Glomerular visceral epithelial cell (primary cell): ENCODE results near the gene PLSCR5.

ENCODE experiments used
- DNase-seq: peaks from one replicate; pipeline ENCODE4 v3.0.0-alpha.2; 2016; ENCODE audit errors: extremely low spot score

Gene PLSCR5

DNA sequence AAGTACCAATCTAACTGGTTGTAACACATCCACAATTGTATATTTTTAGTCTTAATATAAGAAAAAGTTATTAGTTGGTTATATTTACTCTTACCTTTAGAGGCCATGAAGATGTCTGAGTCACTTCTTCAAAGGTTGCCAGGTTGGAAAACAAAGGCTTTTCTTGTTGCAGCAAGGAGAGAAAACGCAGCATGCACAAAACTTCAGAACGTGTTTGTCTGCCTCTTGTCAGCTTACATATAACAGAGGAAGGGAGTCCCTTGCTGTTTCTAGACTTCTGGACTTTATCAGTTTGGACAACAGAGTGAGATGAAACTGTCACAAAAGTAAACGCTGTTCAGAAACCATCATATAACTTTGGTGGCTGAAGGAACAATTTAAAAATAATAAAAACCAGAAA is at the start of gene PLSCR5:
PLSCR5 (minus strand) TSS at position 241 of the 400 bp plus-strand sequence; CDS start at position 107, 134 bp downstream.
- DNase-seq, result no peak

DNA sequence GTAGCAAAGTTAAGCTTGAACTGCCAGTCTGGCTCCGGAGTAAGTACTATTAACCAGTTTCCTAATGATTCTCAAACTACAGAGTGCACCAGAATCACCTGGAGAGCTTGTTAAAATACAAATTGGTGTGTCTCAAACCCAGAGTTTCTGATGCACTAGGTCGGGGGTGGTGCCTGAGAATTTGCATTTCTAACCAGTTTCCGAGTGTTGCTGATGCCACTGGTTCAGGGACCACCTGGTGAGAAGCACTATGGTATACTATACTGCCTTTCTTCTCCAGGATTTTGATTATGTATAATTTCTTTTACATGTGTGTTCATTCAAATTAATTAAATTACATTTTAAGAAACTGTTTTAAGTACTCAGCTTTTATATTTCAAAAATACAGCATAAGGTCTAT is 48.8 kb upstream of the PLSCR5 start:
- DNase-seq, result no peak

DNA sequence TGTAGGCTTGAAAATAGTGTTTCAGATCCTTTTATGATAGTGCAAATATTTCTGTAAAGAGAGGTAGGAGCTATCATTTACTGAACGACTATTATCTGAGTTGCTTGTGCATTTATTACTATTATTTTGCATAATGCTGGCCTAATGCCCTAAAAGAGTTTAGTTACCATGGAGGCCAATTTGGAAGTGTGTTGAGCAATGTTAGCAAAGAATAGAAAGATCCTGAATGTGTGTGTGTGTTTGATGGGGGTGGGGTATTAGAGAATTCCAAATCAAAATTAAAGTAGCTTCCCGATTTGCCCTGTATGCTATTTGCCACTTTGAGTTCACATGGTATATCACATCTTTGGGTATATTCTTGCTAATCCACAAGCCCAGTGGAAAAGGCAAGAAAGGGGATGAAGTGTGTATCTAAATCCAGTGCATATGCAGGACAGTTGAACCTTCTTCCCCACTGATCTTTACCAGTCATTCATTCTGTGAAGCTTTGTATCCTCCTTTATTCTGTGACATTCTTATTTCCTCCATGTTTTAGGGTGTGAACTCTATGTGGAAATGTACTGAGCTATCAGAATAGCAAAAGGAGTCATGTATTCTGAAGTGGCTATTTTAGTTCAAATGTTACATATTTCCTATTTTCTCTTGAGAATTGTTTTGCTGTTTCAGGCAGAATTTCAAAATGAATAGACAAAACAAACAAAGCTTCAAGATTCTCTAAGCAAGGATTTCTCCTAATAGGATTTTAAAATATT is 45.7 kb upstream of the PLSCR5 start:
- DNase-seq, result no peak

DNA sequence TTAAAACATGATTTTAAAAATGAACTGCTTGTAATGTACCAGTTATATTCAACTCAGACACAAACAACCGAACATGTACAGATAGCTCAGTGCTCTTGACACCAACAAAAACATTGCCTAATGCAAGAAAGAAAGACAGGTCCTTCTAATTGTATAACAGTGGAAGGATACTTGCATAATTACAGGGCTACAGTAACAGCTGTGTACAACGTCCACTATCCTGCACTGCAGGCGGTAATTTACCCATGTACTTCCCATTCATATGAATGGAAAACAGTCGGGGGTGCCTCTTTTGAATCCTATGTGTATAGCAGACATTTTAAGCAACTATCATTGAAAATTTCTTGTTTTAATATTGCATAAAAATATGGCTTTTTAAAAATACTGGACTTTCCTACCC is 41.1 kb upstream of the PLSCR5 start:
- no peak for DNase-seq

GRCh38 chr3:146640955-146641867 is 36.1 kb upstream of the PLSCR5 start:
- peak; percentile 45 for DNase-seq

DNA sequence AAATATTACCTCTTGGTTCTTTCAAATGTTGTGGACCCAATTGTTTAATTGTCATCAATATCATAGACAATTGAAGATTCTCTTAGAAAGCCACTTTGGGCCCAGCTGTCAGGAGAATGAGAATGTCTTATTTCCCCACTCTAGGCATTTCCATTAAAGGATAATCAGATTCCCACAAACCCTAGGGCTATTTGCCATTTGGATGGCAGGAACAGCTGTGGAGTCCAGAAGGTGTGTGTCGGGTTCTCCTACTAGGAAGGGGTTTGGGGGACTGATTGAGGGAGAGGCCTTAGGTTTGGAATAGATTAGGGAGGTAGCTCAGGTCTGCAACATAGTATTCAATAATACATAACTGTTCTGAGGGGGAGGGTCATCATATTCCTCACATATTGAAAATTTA is 35.2 kb upstream of the PLSCR5 start:
- no peak for DNase-seq

GRCh38 chr3:146638718-146639117 is 33.6 kb upstream of the PLSCR5 start:
- DNase-seq, result no peak

DNA sequence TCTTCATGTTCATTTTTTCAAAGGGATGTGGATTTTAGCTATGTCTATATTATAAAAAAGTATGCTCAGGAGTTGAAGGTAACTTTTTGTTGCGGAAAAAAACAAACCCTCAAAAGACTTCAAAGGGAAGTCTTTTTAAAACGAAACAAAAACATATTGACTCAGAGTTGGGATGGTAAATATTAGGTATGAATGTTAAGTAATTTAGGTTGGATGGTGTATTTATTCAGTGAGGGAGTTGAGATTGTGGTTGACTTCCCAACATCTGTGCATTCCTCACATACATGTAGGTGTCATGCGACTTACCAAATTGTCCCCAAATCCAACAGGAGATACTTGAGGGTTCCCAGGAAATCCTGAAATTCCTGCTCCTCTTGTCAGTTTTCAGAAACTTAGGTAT is 32.7 kb upstream of the PLSCR5 start:
- no peak for DNase-seq

DNA sequence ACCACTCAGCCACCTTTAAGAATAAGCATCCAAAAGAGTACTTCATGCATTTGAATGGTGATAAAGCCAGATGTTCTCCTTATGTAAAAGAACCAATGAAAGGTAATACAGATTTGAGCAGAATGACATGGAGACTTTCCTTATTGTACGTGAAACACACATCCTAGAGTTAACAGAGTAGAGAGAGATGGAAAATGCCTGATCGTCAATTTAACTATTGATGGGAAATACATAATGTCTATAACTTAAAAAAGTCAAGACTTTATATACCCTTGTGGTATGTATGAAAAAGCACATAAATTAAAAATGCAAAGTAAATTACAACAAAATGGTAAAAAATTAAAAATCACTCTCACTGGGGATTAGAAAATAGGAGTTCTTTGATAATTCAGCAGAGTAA is 31.7 kb upstream of the PLSCR5 start:
- no peak for DNase-seq

DNA sequence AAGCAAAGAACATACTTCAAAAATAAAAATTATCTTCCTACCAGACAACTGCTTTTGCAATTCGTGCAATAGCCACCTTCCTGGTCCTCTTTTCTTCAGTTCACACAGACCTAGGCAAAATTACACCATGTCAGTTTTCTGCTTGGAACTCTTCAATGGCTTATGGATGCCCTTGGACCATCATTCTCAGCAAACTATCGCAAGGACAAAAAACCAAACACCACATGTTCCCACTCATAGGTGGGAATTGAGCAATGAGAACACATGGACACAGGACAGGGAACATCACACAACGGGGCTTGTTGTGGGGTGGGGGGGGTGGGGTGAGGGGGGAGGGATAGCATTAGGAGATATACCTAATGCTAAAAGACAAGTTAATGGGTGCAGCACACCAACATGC is 29.2 kb upstream of the PLSCR5 start:
- no peak for DNase-seq

- no peak for DNase-seq
Observed at GRCh38 chr3:146628671-146629070, 23.5 kb upstream of the PLSCR5 start.

DNA sequence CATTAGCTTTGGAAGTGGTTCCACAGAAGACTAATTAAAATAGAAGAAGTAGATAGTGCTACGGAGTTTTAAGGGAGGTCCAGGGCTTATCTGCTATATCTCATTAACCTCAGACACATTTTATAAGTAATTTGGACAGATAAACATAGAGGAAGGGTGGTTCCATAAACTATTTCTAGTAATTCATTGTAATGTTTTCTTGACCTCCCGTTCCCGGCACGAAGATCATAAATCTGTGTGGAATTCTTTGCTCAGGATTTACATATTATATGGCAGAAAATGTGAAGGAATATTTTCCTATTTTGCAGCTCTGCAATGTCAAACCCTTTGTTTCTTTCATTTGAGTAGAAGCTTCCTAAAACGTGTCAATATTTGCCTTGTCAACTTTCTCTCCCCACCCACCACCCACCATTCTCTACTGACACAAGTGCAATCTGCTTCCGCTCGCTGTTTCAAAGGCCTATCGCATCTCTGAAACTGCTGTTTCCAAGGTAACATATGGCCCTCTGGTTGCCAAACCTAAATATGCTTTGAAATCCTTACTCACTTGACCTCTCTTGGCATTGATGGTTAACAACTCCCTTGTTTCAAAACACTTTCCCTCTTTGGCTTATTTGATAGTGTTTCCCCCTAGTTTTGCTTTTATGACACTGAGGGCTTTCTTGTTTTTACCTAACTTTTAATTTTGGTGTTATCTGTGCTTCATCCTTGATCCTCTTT is 21.4 kb upstream of the PLSCR5 start:
- no peak for DNase-seq

- DNase-seq, result no peak
Observed at GRCh38 chr3:146625186-146625775, 20.1 kb upstream of the PLSCR5 start.

DNA sequence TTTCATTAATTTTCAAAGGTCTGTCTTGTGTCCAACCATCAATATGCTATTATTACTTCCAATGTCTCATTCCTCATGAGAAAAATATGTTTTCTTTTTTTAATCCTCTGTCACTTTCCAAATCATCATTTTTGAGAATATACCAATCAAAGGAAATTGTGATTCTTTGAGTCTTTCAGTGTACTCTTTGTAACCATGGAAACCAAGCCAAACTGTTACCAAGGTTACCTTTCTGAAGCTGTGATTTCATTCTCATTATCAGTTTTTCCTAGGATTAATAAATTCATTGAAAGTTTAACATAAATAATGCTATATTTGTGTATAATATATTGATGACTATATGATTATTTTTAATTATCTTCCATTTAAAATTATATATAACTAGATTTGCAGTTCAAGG is 16.6 kb upstream of the PLSCR5 start:
- DNase-seq, result no peak

- DNase-seq, result no peak
Observed at GRCh38 chr3:146612015-146612414, 6.9 kb upstream of the PLSCR5 start.

DNA sequence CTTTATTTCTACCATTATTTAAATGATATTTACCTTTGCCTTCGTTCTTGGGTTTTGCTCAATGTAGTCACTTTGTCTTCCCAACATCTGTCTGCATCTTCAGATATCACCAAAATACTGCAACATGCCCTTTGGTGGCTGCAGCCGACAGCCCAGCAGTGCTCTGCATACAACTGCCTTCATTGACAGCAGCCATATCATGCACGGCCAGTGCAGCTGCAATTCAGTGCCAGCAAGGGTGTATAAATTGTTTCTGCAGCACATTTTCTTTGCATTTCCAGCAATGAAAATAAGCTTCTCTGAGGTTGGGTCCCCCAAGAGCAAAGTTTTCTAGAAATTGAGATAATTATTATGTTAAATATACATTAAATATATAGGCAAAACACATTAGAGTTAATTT is 6.0 kb upstream of the PLSCR5 start:
- no peak for DNase-seq

DNA sequence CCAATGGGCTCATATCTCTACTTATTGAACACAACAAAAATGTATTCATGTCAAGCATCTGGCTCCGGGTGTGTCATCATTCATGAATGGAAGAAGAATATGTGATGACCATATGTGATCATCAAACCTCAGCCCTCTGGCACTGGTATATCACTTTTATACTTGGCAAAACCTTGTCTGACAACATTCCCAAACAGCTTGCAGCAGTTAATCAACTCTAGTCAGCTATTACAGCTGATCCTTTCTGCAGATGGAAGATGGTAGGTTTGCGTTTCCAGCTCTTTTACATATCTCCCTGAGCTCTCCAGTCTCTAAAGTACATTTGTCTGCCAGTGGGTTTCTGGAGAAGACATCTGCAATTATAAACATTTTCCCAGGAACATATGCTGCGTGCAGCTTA is 6.6 kb downstream of the PLSCR5 start:
- no peak for DNase-seq

DNA sequence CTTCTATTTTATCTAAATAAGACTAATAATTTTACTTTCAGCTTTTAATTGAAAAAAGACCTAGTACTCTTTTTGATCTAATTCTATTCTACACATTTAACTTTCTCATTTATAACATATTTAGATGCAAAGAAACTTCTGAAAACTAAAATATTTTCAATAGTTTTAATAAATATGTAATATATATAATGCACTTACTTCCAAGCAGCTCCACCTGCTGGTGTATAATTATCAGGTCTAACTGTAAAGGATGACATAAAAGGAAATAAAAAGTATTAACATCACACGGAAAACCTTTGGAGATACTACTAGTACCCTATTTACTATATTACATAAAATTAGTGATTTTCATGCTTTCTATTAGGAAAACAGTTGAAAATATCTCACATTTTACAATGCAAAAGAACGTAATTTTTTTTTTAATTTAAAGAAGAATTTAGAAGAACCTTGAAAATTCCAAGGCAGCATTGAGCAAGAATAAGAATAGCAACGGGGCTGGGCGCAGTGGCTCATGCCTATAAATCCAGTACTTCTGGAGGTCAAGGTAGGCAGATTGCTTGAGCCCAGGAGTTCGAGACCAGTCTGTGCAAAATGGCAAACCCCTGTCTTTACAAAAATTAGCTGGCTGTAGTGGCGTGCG is 10.2 kb downstream of the PLSCR5 start:
- no peak for DNase-seq

- DNase-seq, result no peak
Observed at GRCh38 chr3:146593776-146594175, 11.4 kb downstream of the PLSCR5 start.

- no peak for DNase-seq
Observed at GRCh38 chr3:146590521-146590920, 14.6 kb downstream of the PLSCR5 start.

DNA sequence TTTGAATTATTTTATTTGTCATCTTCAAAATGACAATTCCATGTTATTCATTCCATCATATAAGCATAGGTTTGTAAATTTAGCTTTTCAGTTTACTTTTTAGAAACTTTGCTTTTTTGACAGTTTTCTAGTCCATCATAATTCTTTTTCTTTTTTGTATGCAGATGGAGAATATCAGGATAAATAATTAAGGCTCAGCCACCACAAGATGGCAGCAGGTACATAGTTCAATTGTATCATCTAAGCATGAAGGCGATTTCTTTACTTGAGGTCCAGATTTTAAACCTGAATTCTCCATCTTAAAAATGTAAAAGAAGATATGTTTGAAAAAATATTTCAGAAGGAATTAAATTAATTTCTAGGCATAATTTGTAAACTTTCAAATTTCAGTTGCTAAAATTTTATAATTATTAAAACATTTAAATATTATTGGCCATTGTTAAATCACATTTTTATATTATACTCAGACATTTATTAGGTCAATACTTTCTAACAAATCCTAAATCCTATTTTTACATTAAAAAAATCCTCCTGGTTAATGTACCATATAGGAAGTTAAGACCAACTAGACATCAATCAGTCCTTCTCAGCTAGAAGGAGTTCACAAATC is 15.1 kb downstream of the PLSCR5 start:
- DNase-seq, result peak; percentile 39
